ENCODE measurements around the gene FSIP2. TPM values are rescaled to one million over a fixed set of nuclear protein-coding genes. Genes with fewer than 3 reads are reported as not detected.

Gene FSIP2, protein sequence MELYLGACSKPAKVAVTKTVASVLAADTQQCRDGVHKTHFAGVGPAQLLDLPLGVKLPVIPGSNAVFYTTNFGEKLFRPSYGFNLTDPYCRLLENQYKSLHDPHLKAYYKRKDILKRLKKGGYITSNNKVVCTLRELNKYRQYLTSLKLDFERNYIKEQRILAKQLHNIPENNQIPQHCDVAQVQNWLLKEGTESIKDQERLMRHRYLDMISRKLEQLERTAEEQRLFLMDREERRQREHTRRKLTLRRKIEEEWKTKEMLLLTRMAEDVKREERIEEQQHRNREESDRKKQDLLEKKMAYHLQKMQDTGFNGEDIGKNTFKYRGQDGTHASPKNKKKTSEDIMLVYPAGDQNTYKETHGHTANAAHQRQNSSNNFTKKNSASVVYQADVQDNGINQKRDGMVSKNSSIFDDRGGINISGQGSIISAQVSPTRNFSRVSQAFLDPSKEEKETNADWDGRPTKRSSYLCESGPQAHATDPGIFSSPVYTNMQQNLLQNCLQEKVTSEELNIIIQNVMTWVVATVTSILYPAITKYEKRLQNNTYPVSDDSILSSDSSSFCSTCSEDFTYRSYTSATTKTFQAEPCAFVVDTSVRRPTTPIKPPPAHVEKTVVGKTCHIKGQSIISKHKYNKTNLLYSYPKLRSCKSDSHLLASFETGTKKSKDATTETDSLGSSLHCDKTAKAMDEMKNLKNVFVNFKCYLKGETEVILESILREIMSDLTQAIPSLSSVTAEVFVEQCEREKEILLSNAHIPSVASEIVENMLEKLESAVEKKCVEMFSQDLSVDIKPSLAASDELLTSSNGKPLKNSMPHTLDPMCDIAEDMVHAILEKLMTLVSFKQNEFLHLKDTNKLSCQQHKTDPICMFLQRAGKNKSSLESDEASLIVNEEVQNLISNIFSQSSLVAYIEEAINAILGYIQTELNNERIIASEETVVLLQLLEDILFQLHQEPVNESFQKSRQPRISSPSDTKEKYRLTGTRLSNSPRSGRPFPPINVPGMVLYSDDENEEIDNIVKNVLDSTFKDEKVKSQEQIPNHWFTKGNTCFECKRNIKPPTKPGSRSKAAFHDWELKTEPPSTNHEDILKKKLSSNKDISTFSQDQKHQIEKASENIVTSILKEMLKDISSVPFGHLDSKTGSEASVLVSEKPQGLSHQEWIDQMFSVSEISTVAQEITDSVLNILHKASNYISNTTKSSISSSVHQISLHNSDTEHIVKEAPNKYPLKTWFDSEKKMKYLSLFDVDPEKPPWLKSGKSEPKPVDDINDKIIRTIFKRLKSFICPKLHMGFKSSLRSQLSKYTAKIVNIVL (N-terminal part only)
- under 1 TPM; 0.36 to 0.49 TPM for total RNA-seq
- not detected for polyA plus RNA-seq

DNA sequence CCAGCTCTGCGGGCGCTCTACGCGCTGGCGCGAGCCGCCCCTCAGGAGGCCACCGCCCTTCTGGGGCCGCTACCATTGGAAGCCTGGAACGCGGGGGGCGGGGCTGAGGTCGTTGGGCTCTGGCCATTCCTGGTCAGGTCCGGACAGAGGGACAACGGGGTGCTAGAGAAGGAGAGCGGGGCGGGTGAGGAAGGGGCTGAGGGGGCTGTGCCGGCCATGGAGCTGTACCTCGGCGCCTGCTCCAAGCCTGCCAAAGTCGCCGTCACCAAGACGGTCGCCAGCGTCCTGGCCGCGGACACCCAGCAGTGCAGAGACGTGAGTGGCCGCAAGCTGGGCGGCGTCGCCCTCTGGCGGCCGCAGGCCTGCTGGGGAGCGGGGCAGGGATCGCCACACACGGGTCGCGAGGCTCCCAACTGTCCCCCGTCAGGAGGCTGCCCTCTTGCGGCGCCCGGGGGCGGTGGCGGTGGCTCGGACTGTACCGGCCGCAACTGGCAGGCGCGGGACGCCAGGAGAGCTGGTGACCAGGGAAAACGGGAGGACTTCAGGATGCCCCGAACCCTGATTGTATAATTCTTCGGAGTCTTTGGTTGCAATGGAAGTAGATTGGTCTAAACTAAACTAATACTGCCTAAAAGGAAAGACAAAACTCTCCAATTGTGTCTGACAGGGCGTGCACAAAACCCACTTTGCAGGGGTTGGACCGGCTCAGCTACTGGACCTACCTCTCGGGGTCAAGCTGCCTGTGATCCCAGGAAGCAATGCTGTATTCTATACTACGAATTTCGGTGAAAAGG, at the start of gene FSIP2:
TSS of gene FSIP2 (plus strand) at position 126 of the 794 bp plus-strand sequence. CDS start at position 217, 91 bp downstream.
- no peaks in the 10 kb centered on the region for H3K27me3 ChIP-seq (ENCODE audit: insufficient read depth, low read length)
- H3K4me3 ChIP-seq (ENCODE audit: low read length in 2 of 2): no peak within 1 kb of the TSS
- intact Hi-C loops (cut with micrococcal nuclease): no loop called here
- H3K27ac ChIP-seq (ENCODE audit: low read depth, low read length): no peak within 1 kb of the TSS
- ChIA-PET POLR2A (ENCODE audit: partially characterized antibody) (no interaction called here), CTCF (ENCODE audit: partially characterized antibody) (no interaction called here)
- no peaks in the 10 kb centered on the region for H3K36me3 ChIP-seq (ENCODE audit: insufficient read depth, low read length)
- H3K4me1 ChIP-seq (ENCODE audit: insufficient read depth, low read length): no peaks in the 10 kb centered on the region
- peaks cover 0 to 30% (median 12%) of the 10 kb centered on the region in 8 donors for H3K9me3 Mint-ChIP-seq
- H3K9me3 ChIP-seq (ENCODE audit: control insufficient read depth in 1 of 2, low read length in 2 of 2): no peaks in the 10 kb centered on the region
- peaks cover 0 to 6% (median 0%) of the 10 kb centered on the region in 4 donors for H3K4me1 Mint-ChIP-seq
- peaks cover 0 to 4% of the 10 kb centered on the region in 2 donors for H3K27me3 Mint-ChIP-seq
- peak in 1 of 5 donors; percentile 35 for DNase-seq
- no peak within 1 kb of the TSS for H3K27ac Mint-ChIP-seq
- no peaks in the 10 kb centered on the region for H3K36me3 Mint-ChIP-seq
- peak within 1 kb of the TSS in 1 of 8 donors; percentile 31 for H3K4me3 Mint-ChIP-seq

DNA sequence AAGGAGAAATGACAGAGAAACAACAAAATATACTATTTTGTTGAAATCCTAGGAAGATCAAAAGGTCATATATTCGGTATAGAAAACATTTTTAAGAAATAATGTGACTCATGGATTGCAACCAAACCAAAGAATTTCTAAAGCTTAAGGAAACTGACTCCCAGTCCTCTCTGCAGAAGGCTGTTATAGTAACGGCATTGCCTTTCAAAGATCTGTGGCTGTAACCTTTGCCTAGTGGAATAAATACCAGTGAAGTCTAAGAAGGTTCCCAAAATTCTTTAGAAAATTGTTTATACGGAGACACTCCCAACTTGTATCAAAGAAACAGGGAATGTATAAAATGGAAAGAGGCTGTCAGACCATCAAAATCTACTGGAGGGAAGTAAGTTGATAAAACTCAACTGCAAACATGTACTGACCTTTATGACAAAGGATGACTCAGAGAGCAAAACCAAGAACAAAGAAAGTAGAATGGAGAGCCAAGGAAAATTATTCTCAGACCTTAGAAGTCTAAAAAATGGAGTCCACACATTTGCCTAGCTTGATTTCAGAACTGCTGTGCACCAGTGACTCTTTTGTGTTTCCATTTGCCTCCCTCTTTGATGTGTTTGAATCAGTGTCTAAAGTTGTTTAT, 48.6 kb upstream of the FSIP2 start:
- no peaks in the 10 kb centered on the region for H3K9me3 ChIP-seq (ENCODE audit: control insufficient read depth in 1 of 2, low read length in 2 of 2)
- H3K4me3 Mint-ChIP-seq: no peak overlapping the region
- H3K9me3 Mint-ChIP-seq: peaks cover 0 to 10% (median 3%) of the 10 kb centered on the region in 8 donors
- ChIA-PET POLR2A (ENCODE audit: partially characterized antibody) (no interaction called here), CTCF (ENCODE audit: partially characterized antibody) (no interaction called here)
- H3K4me1 Mint-ChIP-seq: no peaks in the 10 kb centered on the region
- H3K36me3 ChIP-seq (ENCODE audit: insufficient read depth, low read length): no peaks in the 10 kb centered on the region
- no peaks in the 10 kb centered on the region for H3K4me1 ChIP-seq (ENCODE audit: insufficient read depth, low read length)
- H3K4me3 ChIP-seq (ENCODE audit: low read length in 2 of 2): no peak overlapping the region
- H3K27ac Mint-ChIP-seq: no peak overlapping the region
- H3K27me3 ChIP-seq (ENCODE audit: insufficient read depth, low read length): no peaks in the 10 kb centered on the region
- no peak for DNase-seq
- H3K36me3 Mint-ChIP-seq: no peaks in the 10 kb centered on the region
- no peaks in the 10 kb centered on the region for H3K27me3 Mint-ChIP-seq
- no peak overlapping the region for H3K27ac ChIP-seq (ENCODE audit: low read depth, low read length)
- intact Hi-C loops (cut with micrococcal nuclease): no loop called here

DNA sequence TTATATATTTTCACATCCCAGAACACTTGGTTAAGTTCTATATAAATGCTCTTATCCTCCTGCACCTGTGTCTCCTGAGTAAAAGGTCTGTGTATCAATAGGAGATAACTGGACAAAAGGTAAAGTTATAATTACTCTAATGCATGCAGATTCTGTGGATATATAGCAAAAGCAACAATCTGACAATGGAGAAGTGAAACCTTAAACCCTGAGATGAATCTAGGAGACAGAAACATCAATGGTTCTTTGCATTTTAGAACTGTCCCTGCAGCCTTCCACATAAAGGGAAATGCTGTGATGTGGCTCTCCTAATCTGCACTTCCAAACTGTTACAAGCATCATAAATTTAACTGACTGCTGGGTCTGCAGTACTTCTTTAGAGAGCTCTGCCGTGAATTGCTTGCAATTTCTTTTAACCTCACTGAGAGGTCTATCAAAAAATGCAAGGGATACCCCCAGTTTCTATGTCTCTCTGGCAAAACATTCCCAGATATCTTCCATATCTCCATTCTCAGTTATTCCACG, 42.8 kb upstream of the FSIP2 start:
- H3K27ac Mint-ChIP-seq: no peak overlapping the region
- H3K27ac ChIP-seq (ENCODE audit: low read depth, low read length): no peak overlapping the region
- CTCF ChIA-PET (ENCODE audit: partially characterized antibody): no interaction called here
- H3K4me1 Mint-ChIP-seq: no peaks in the 10 kb centered on the region
- H3K9me3 ChIP-seq (ENCODE audit: control insufficient read depth in 1 of 2, low read length in 2 of 2): no peaks in the 10 kb centered on the region
- H3K27me3 ChIP-seq (ENCODE audit: insufficient read depth, low read length): no peaks in the 10 kb centered on the region
- H3K4me3 ChIP-seq (ENCODE audit: low read length in 2 of 2): no peak overlapping the region
- POLR2A ChIA-PET (ENCODE audit: partially characterized antibody): no interaction called here
- H3K4me3 Mint-ChIP-seq: no peak overlapping the region
- no peaks in the 10 kb centered on the region for H3K36me3 ChIP-seq (ENCODE audit: insufficient read depth, low read length)
- H3K27me3 Mint-ChIP-seq: no peaks in the 10 kb centered on the region
- intact Hi-C loops (cut with micrococcal nuclease): no loop called here
- H3K9me3 Mint-ChIP-seq: peaks cover 0 to 2% (median 0%) of the 10 kb centered on the region in 8 donors
- no peaks in the 10 kb centered on the region for H3K36me3 Mint-ChIP-seq
- no peak for DNase-seq
- H3K4me1 ChIP-seq (ENCODE audit: insufficient read depth, low read length): no peaks in the 10 kb centered on the region

DNA sequence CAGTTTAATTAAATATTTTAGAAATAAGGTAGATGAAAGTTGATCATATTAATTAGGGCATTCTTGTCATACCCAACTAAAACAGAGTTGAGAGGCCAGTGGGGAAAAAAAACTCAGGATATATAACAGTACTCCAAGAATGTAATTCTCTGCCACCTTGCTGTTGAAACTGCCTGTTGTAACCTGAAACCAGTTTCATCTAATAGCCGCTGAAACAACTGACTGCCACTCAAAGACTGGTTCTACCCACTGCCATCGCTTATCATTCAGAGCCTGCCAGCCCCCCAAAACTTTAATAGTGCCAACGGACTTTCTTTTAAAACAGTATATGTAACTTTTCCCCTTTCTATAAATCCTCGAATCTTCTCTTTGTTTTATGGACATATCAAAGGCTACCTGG, 37.7 kb upstream of the FSIP2 start:
- H3K27ac Mint-ChIP-seq: no peak overlapping the region
- CTCF ChIA-PET (ENCODE audit: partially characterized antibody): no interaction called here
- POLR2A ChIA-PET (ENCODE audit: partially characterized antibody): no interaction called here

DNA sequence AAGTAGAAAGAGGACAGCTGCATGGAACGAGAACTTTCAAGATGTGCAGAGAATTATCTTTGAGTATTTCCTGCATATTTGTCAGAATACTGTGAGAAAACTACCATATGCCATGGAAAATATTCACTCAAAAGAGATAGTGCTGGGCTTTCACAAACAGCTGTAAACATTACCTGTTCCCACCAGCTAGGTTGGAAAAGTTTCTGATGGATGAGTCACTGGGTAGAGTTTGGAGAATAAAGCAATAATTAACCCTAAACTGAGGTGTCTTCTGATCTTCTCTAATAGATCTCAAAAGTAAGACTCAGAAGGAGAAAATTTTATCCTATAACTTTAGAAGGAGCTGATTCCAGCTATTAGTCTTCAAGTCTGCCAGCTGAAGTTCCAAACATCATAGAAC, 3.9 kb upstream of the FSIP2 start:
- H3K36me3 Mint-ChIP-seq: no peaks in the 10 kb centered on the region
- Histone ChIP-seq H3K27me3 (ENCODE audit: insufficient read depth, low read length) (no peaks in the 10 kb centered on the region), H3K27ac (ENCODE audit: low read depth, low read length) (no peak overlapping the region), H3K36me3 (ENCODE audit: insufficient read depth, low read length) (no peaks in the 10 kb centered on the region), H3K9me3 (ENCODE audit: control insufficient read depth in 1 of 2, low read length in 2 of 2) (no peaks in the 10 kb centered on the region), H3K4me1 (ENCODE audit: insufficient read depth, low read length) (no peaks in the 10 kb centered on the region), H3K4me3 (ENCODE audit: low read length in 2 of 2) (no peak overlapping the region)
- CTCF ChIA-PET (ENCODE audit: partially characterized antibody): no interaction called here
- no peak for DNase-seq
- H3K4me1 Mint-ChIP-seq: peaks cover 0 to 6% (median 0%) of the 10 kb centered on the region in 4 donors
- H3K4me3 Mint-ChIP-seq: no peak overlapping the region
- POLR2A ChIA-PET (ENCODE audit: partially characterized antibody): no interaction called here
- H3K27me3 Mint-ChIP-seq: peaks cover 0 to 4% of the 10 kb centered on the region in 2 donors
- no peak overlapping the region for H3K27ac Mint-ChIP-seq
- peaks cover 0 to 21% (median 12%) of the 10 kb centered on the region in 8 donors for H3K9me3 Mint-ChIP-seq
- intact Hi-C loops (cut with micrococcal nuclease): no loop called here

More for the DNA sequence above, 37.7 kb upstream of the FSIP2 start:
- H3K4me1 Mint-ChIP-seq: no peaks in the 10 kb centered on the region
- Histone ChIP-seq H3K4me1 (ENCODE audit: insufficient read depth, low read length) (no peaks in the 10 kb centered on the region), H3K36me3 (ENCODE audit: insufficient read depth, low read length) (no peaks in the 10 kb centered on the region), H3K27me3 (ENCODE audit: insufficient read depth, low read length) (no peaks in the 10 kb centered on the region), H3K27ac (ENCODE audit: low read depth, low read length) (no peak overlapping the region), H3K4me3 (ENCODE audit: low read length in 2 of 2) (no peak overlapping the region), H3K9me3 (ENCODE audit: control insufficient read depth in 1 of 2, low read length in 2 of 2) (no peaks in the 10 kb centered on the region)
- no peaks in the 10 kb centered on the region for H3K27me3 Mint-ChIP-seq
- no peak for DNase-seq
- H3K36me3 Mint-ChIP-seq: no peaks in the 10 kb centered on the region
- intact Hi-C loops (cut with micrococcal nuclease): no loop called here
- H3K9me3 Mint-ChIP-seq: peaks cover 0 to 2% (median 0%) of the 10 kb centered on the region in 8 donors
- no peak overlapping the region for H3K4me3 Mint-ChIP-seq

DNA sequence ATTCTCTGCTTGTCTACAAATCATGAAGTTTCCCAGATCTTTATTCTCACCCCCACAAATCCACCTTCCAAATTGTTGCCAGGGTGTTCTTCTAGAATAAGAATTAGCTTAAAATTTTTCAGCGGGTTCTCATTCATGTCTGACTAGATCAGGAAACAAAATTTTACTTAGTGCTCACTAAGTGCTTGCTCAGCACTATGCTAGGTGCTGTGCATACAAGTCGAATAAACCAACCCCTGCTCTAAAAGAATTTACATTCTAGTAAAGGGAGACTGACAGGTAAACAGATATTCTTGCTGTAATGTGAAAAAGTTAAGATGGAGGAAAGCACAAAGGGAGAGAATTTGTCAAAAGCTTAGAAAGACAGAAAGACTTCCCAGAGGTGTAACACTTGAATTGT, 2.4 kb upstream of the FSIP2 start:
- Histone ChIP-seq H3K27ac (ENCODE audit: low read depth, low read length) (no peak overlapping the region), H3K4me3 (ENCODE audit: low read length in 2 of 2) (no peak overlapping the region), H3K36me3 (ENCODE audit: insufficient read depth, low read length) (no peaks in the 10 kb centered on the region), H3K27me3 (ENCODE audit: insufficient read depth, low read length) (no peaks in the 10 kb centered on the region), H3K9me3 (ENCODE audit: control insufficient read depth in 1 of 2, low read length in 2 of 2) (no peaks in the 10 kb centered on the region), H3K4me1 (ENCODE audit: insufficient read depth, low read length) (no peaks in the 10 kb centered on the region)
- peaks cover 0 to 27% (median 12%) of the 10 kb centered on the region in 8 donors for H3K9me3 Mint-ChIP-seq
- H3K27ac Mint-ChIP-seq: no peak overlapping the region
- H3K27me3 Mint-ChIP-seq: peaks cover 0 to 4% of the 10 kb centered on the region in 2 donors
- no peak for DNase-seq
- CTCF ChIA-PET (ENCODE audit: partially characterized antibody): no interaction called here
- POLR2A ChIA-PET (ENCODE audit: partially characterized antibody): no interaction called here
- H3K36me3 Mint-ChIP-seq: no peaks in the 10 kb centered on the region
- peaks cover 0 to 6% (median 0%) of the 10 kb centered on the region in 4 donors for H3K4me1 Mint-ChIP-seq
- intact Hi-C loops (cut with micrococcal nuclease): no loop called here
- no peak overlapping the region for H3K4me3 Mint-ChIP-seq
